Colonic mucosa (tissue), 4 donors: ENCODE data around the gene DGCR6L. TPM values are rescaled to one million over a fixed set of nuclear protein-coding genes. Genes with fewer than 3 reads are reported as not detected.
"Not testable (repeated sequence)": the region's sequence is repeated elsewhere in the genome, so short reads cannot be mapped to it uniquely, and the experiment has no call there.

Source experiments
- DNase-seq: peaks from one replicate; pipeline ENCODE4 v3.0.0-alpha.2; 2020
- H3K27ac ChIP-seq: fragments of 200-600 bp; one replicate; pipeline ENCODE4 v1.8.0; 2021
- H3K27me3 ChIP-seq: fragments of 200-600 bp; one replicate; pipeline ENCODE4 v1.8.0; 2021
- H3K36me3 ChIP-seq: fragments of 200-600 bp; one replicate; pipeline ENCODE4 v1.8.0; 2021
- H3K4me1 ChIP-seq: fragments of 200-600 bp; one replicate; pipeline ENCODE4 v1.8.0; 2021; ENCODE audit warnings: mild to moderate bottlenecking
- H3K4me3 ChIP-seq: fragments of 200-600 bp; one replicate; pipeline ENCODE4 v1.8.0; 2021
- H3K9ac ChIP-seq, 2 donors: one replicate each; pipeline ENCODE4 v1.7.0; 2013; ENCODE audit warnings: control low read depth in 2 of 2, low read depth in 2 of 2, low read length in 2 of 2
- H3K9me3 ChIP-seq: fragments of 200-600 bp; one replicate; pipeline ENCODE4 v1.8.0; 2021
- CTCF ChIP-seq: fragments of 200-600 bp; IDR thresholded peaks from one replicate; pipeline ENCODE4 v1.8.0; 2022; ENCODE audit warnings: antibody characterized with exemption, mild to moderate bottlenecking
- intact Hi-C: fragments of 100-400 bp; cut with DNase I; formaldehyde crosslinking; loops from one replicate; pipeline ENCODE4 v1.14.1; 2022
- total RNA-seq, 2 donors: library from RNA; stranded (reverse); fragmentation: NEBNext Ultra II Directional in 1 of 2; extraction: Animal tissue kit (Norgen Biotek cat#: 25700) in 1 of 2; gene quantifications; one replicate each; pipeline ENCODE4 v1.2.1, GENCODE V29; 2021
- donor health status: healthy.
- donor health status: DM: no; HTN: no; CAD: no.
- donor health status: DM: no; HTN: no; CAD: no.

Gene DGCR6L
- total RNA-seq, 2 donors from 2014 or later: 27.0 to 35.6 TPM

- H3K27me3 ChIP-seq: no peaks in the 10 kb centered on the region
- no peak overlapping the region for H3K27ac ChIP-seq
- no peak overlapping the region for H3K4me3 ChIP-seq
- H3K36me3 ChIP-seq: no peaks in the 10 kb centered on the region
- peaks cover 5% of the 10 kb centered on the region for H3K4me1 ChIP-seq
- H3K9ac ChIP-seq: no peak overlapping the region
- TF ChIP-seq CTCF: no peak
- no peak for DNase-seq
- no peaks in the 10 kb centered on the region for H3K9me3 ChIP-seq
- intact Hi-C loops: no loop called here
Observed at GRCh38 chr22:20316844-20317401, 2.9 kb downstream of the DGCR6L start.

GRCh38 chr22:20316217-20316843 is 3.5 kb downstream of the DGCR6L start:
- TF ChIP-seq CTCF: no peak
- no peaks in the 10 kb centered on the region for H3K9me3 ChIP-seq
- DNase-seq: no peak

GRCh38 chr22:20315337-20316216 is 4.3 kb downstream of the DGCR6L start:
- H3K9ac ChIP-seq: no peak overlapping the region
- intact Hi-C loops: no loop called here
- H3K36me3 ChIP-seq: no peaks in the 10 kb centered on the region
- H3K4me1 ChIP-seq: peaks cover 5% of the 10 kb centered on the region
- no peak overlapping the region for H3K4me3 ChIP-seq
- no peaks in the 10 kb centered on the region for H3K9me3 ChIP-seq
- no peak for TF ChIP-seq CTCF
- H3K27ac ChIP-seq: no peak overlapping the region
- no peaks in the 10 kb centered on the region for H3K27me3 ChIP-seq
- DNase-seq: peak; percentile 14

More at GRCh38 chr22:20316217-20316843, 3.5 kb downstream of the DGCR6L start:
- Histone ChIP-seq H3K27me3 (no peaks in the 10 kb centered on the region), H3K27ac (no peak overlapping the region), H3K4me1 (peaks cover 5% of the 10 kb centered on the region), H3K36me3 (no peaks in the 10 kb centered on the region), H3K9ac (no peak overlapping the region), H3K4me3 (no peak overlapping the region)
- intact Hi-C loops: no loop called here

GRCh38 chr22:20314741-20315336 is 5.0 kb downstream of the DGCR6L start:
- H3K9ac ChIP-seq, H3K36me3 ChIP-seq, intact Hi-C loops, H3K9me3 ChIP-seq, H3K4me3 ChIP-seq, H3K27me3 ChIP-seq, H3K27ac ChIP-seq, H3K4me1 ChIP-seq: not testable (repeated sequence)
- DNase-seq: peak; percentile 7

- H3K27ac ChIP-seq, H3K9ac ChIP-seq, H3K4me1 ChIP-seq, DNase-seq, intact Hi-C loops, H3K4me3 ChIP-seq, H3K9me3 ChIP-seq, H3K36me3 ChIP-seq, H3K27me3 ChIP-seq: not testable (repeated sequence)
Observed at GRCh38 chr22:20314206-20314605, 5.7 kb downstream of the DGCR6L start.

- H3K9ac ChIP-seq, H3K4me3 ChIP-seq, H3K27ac ChIP-seq, intact Hi-C loops, H3K36me3 ChIP-seq, H3K4me1 ChIP-seq, H3K27me3 ChIP-seq, H3K9me3 ChIP-seq: not testable (repeated sequence)
- DNase-seq: peak; percentile 7
Observed at GRCh38 chr22:20313306-20314077, 6.4 kb downstream of the DGCR6L start.
